HG02763 (cell line): ENCODE data around the gene DNPEP.
"Not testable (repeated sequence)": the region's sequence is repeated elsewhere in the genome, so short reads cannot be mapped to it uniquely, and the experiment has no call there.

Experiments used
- ATAC-seq: cut with Tn5 transposase; IDR thresholded peaks from one replicate; pipeline ENCODE4 v1.9.1; 2021; ENCODE audit warnings: mild to moderate bottlenecking, moderate library complexity; ENCODE audit not compliant: unreplicated experiment

Gene DNPEP

GRCh38 chr2:219419331-219420197, 31.9 kb upstream of the DNPEP start:
- ATAC-seq: no peak

DNA sequence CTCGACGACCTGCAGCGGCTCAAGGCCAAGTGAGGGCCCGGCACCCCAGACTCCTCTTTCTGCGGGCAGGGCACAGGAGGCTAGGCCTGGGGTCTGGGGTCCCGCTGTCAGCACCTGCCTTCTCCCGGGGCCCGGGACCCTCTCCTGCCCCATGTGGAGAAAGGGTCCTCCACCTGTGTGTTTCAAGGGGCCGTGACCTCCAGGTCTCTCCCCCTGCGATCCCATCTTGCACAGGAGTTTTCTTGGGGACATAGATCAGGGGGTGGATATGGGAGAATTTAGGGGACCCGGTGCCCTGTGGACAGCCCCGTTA, 31.3 kb upstream of the DNPEP start:
- ATAC-seq: no peak

- ATAC-seq: no peak
Observed at GRCh38 chr2:219418155-219419011, 30.7 kb upstream of the DNPEP start, which contains the start of gene DES. TSS of gene DES (plus strand) at chr2:219418377. CDS start at chr2:219418463, 86 bp downstream.

DNA sequence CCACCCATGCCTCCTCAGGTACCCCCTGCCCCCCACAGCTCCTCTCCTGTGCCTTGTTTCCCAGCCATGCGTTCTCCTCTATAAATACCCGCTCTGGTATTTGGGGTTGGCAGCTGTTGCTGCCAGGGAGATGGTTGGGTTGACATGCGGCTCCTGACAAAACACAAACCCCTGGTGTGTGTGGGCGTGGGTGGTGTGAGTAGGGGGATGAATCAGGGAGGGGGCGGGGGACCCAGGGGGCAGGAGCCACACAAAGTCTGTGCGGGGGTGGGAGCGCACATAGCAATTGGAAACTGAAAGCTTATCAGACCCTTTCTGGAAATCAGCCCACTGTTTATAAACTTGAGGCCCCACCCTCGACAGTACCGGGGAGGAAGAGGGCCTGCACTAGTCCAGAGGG, 29.7 kb upstream of the DNPEP start:
- ATAC-seq: no peak

DNA sequence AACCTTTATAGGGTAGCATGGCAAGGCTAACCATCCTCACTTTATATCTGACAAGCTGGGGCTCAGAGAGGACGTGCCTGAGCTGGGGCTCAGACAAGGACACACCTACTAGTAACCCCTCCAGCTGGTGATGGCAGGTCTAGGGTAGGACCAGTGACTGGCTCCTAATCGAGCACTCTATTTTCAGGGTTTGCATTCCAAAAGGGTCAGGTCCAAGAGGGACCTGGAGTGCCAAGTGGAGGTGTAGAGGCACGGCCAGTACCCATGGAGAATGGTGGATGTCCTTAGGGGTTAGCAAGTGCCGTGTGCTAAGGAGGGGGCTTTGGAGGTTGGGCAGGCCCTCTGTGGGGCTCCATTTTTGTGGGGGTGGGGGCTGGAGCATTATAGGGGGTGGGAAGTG, 29.2 kb upstream of the DNPEP start:
- ATAC-seq: no peak

GRCh38 chr2:219416235-219416602, 28.5 kb upstream of the DNPEP start:
- no peak for ATAC-seq

GRCh38 chr2:219415580-219416234, 28.0 kb upstream of the DNPEP start:
- no peak for ATAC-seq

DNA sequence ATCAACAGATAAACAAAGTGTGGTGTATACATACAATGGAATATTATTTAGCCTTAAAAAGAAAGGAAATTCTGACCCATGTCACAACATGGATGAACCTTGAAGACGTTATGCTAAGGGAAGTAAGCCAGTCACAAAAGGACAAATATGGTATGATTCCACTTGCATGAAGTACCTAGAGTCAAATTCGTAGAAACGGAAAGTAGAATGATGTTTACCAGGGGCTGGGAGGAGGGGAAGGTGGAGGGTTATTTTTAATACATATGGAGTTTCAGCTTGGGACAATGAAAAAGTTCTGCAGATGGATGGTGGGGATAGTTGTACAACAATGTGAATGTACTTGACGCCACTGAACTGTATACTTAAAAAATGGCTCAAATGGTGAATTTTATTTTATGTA, 27.1 kb upstream of the DNPEP start:
- no peak for ATAC-seq

DNA sequence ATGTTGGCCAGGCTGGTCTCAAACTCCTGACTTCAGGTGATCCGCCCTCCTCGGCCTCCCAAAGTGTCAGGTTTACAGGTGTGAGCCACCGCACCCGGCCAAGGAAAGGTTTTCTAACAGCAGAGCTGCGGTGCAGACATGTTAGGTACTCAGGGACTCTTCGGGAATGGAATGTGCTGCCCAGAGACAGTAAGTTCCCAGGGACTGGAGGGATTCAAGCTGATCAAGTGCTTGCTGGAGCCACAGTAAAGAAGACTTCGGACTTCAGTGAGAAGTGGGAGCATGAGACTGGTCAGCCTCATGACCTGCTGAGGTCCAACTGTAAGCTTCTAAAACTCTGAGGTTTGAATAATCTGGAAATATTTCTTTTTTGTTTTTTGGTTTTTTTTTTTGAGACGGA, 22.7 kb upstream of the DNPEP start:
- ATAC-seq: no peak

- no peak for ATAC-seq
Observed at GRCh38 chr2:219409619-219410018, 21.9 kb upstream of the DNPEP start.

DNA sequence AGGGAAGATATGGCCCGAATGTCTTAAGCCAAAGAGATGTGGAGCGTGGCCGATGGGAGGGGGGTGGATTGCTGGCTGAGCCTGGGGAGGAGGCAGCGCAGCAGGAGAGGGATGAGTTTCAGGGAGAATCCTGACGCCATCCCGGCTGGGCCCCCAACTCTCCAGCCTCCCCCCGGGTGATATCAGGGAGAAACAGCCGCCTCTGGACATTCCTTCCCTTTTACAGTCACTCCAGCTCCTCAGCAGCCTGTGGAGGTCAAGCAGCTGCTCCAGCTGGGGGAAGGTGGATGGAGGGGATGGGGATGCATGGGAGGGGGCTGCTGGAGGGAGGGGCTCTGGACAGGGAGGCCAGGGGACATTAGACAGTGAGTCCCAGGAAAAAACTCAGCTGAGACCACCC, 20.9 kb upstream of the DNPEP start:
- no peak for ATAC-seq

DNA sequence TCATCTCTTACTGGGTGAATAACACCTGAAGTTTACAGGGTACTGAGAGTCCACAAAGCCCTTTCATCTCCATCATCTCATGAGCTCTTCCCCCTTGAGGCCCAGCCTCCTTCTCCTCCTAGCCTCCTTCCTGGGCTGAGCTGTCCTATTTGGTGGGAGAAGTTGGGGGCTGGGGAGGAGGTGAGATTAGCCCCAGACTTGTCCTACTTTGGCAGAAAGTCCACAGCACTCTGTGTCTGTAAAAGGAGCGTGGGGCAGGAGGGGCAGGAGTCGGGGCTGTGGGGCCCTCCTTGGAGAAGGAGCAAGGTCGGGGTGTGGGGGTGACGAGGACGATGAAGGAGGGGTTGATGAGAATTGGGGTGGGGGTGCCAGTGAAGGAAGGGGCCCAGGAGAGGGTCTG, 20.5 kb upstream of the DNPEP start:
- no peak for ATAC-seq

DNA sequence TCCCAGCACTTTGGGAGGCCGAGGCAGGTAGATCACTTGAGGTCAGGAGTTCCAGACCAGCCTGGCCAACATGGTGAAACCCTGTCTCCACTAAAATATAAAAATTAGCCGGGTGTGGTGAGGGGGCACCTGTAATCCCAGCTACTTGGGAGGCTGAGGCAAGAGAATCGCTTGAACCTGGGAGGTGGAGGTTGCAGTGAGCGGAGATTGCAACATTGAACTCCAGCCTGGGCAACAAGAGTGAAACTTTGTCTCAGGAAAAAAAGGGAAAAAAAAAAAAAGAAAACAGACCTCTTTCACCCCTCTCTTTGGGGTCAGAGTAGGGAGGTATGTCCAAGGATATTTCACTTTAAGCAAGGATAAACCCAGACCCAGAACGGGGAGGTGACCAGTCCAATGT, 19.6 kb upstream of the DNPEP start:
- ATAC-seq: not testable (repeated sequence)

DNA sequence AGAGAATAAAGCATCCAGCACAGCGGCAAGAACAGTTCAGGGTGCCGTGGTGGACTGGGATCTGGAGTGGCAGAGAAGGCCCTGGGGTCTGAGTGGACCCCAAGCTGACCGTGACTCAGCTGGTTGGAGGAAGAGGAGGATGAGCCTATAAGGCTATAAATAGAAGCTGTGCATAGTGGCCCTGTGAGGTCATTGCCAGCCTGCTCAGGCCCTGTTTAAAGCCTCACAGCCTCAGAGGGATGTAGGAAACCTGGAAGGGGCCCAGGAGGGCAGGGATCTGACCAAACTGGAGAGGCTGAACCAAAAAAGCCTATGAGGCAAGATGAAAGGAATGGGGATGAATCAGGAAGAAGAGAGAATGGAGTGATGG, 19.1 kb upstream of the DNPEP start:
- no peak for ATAC-seq

- ATAC-seq: no peak
Observed at GRCh38 chr2:219405958-219406860, 18.5 kb upstream of the DNPEP start.

GRCh38 chr2:219405451-219405850, 17.7 kb upstream of the DNPEP start:
- no peak for ATAC-seq

GRCh38 chr2:219404954-219405353, 17.2 kb upstream of the DNPEP start:
- ATAC-seq: no peak

DNA sequence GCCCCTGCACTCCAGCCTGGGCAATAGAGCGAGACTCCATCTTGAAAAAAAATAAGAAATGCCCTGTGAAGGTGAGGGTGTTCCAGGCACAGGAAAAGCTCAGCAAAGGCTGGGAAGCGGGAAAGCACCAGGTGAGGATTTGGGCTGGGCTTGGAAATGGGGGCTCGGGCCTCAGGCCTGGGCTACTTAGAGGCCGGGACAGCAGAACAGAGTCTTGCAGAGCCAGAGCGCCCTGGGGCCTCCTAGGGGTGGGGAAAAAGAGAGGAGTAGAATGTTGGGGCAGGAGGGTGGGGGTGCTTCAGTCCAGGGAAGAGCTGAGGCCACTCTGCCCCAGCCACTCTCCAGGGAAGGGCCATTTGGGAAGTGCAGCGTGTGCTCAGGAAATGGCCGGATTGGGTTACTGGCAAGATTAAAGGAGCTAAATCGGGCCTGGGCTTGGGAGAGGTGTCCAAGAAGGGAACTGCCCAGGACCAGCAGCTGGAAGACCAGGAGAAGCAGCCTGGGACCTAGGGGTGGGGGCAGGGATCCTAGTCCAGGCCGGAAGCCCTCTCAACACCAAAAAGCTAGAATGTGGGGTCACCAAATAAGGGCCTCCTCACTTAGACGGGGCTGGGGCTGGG, 16.7 kb upstream of the DNPEP start:
- ATAC-seq: no peak

DNA sequence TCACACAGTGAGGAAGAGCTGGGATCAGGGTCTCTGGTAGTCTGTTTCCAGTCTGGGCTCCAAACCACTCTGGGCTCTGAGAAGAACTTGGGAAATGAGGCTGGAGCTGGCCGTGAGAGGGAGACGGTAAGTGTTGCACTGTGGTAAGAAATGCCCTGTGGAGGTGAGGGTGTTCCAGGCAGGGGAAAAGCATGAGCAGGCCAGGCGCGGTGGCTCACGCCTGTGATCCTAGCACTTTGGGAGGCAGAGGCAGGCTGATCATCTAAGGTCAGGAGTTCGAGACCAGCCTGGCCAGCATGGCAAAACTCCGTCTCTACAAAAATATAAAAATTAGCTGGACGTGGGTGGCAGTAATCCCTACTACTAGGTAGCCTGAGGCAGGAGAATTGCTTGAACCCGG, 16.1 kb upstream of the DNPEP start:
- ATAC-seq: no peak
